ENCODE measurements around the gene C9orf50. TPM values are rescaled to one million over a fixed set of nuclear protein-coding genes. Genes with fewer than 3 reads are reported as not detected.

The C9orf50 gene
- total RNA-seq, 1 experiment from 2014 or later = 0.20 TPM

DNA sequence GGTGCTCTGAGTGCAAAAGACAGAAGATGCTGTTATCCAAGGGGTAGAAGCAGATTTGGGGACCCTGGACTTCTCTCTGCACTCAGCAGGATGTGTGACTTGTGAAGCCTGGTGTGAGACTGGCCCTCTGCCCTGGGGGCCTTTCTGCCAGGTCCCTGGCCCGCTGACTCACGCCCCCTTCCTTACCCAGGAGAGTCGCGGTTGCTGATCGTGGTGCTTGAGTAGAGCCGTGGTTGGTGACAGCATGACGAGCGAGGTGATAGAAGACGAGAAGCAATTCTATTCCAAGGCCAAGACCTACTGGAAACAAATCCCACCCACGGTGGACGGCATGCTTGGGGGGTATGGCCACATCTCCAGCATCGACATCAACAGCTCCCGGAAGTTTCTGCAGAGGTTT is 11.6 kb upstream of the C9orf50 start:
- no peak for DNase-seq (ENCODE audit: extremely low read depth, low read depth)

DNA sequence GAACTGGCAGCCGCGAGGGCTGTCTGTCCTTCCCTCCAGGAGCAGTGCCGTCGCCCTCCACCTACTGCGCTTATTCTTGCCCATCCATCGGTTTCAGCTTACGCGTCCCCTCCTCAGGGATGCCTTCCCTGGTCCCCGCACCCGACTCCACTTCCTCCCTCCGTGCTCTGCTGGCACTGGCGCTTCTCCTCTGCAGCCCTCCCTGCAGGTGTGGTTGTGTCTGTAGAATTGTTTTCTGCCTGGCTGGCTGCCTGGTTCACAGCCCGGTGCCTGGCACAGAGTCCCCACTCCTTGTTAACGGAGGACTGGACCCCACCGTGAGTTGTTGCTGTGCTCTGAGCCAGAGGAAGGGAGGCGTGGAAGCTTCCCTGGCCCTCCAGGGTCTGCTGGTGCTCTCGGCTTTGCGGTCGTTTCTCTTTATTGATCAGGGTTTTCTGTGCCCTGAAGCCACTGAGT is 10.8 kb upstream of the C9orf50 start:
- DNase-seq (ENCODE audit: extremely low read depth, low read depth) = no peak

- DNase-seq (ENCODE audit: extremely low read depth, low read depth) = no peak
Observed at GRCh38 chr9:129630967-129631673, 10.2 kb upstream of the C9orf50 start.

DNA sequence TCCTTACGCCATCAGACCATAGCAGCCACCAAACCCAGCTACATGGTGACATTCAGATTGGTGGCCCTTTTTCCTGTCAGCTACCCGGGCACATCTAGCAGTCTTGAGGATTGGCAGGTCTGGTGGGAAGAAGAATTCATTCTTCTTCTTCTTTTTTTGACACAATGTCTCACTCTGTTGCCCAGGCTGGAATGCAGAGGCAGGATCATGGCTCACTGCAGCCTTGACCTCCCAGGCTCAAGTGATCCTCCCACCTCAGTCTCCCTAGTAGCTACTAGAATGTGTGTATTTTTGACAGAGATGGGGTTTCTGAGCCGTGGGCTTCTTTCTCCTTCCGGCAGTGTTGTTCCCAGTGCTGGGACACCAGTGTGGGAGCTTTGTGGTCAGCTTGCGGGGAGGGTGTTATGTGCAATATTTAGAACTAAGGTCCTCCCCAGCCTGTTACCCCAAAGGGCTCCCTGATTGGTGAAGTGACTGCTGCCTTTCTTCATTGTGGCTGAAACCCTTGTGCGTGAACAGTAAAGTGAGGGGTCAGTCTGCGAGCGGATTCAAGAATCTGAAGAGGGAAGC is 8.4 kb upstream of the C9orf50 start:
- DNase-seq (ENCODE audit: extremely low read depth, low read depth) = no peak

GRCh38 chr9:129628709-129629108 is 7.8 kb upstream of the C9orf50 start:
- DNase-seq (ENCODE audit: extremely low read depth, low read depth) = no peak

- DNase-seq (ENCODE audit: extremely low read depth, low read depth) = no peak
Observed at GRCh38 chr9:129627556-129628440, 6.9 kb upstream of the C9orf50 start.

DNA sequence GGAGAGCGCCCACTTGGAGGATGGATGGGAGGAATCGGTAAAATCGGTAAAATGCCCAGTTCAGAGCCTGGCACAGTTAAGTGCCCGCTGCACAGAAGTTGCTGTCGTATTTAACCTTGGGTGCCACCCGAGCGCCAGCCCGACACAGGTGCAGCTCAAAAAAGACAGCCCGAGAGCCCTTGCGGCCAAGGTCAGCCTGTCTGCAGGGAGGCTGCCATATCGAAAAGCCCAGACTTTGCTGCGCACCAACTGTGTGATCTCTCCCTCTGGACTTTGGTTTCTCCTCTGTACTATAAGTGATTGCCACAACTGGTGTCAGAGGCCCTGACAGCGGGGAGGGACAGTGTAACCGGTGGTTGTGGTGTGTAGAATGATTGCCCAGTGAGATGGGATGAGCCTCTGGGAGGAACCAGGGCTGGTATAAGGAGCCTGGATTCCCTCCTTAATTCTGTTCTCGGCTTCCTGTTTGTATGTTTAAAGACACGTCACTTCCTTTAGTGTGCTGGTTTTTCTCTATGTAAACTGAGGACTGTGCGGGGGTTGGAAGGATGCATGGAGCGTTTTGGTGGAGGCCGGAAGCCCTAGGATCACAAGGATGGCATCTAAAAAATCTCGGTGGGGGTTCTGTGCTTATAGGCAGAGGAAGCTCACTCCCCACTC is 5.9 kb upstream of the C9orf50 start:
- DNase-seq (ENCODE audit: extremely low read depth, low read depth) = no peak

- DNase-seq (ENCODE audit: extremely low read depth, low read depth) = peak; percentile 80
Observed at GRCh38 chr9:129626079-129626624, 5.3 kb upstream of the C9orf50 start, which contains the start of gene NTMT1. TSS of gene NTMT1 (plus strand) at chr9:129626163. CDS start at chr9:129632704, 6,541 bp downstream.

DNA sequence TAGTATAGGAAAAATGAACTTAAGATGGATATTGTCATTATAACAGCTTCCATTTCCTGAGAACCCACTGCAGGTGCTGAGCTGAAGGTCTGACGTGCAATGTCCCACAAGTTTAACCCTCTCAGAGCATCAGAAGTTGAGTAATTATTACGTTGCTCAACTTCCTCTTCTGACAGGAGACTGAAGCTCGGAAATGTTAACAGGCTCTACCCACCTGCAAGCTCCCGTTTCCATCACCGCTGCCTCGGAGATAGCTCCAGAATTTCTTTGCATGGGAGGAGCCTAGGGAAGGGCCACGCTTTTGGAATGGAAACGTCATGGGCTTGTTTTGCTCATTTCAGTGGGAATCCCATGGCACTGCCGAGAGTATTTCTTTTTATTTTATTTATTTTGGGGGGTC is 4.0 kb upstream of the C9orf50 start:
- no peak for DNase-seq (ENCODE audit: extremely low read depth, low read depth)

- peak; percentile 56 for DNase-seq (ENCODE audit: extremely low read depth, low read depth)
Observed at GRCh38 chr9:129624168-129624759, 3.4 kb upstream of the C9orf50 start.

- DNase-seq (ENCODE audit: extremely low read depth, low read depth) = no peak
Observed at GRCh38 chr9:129623331-129623730, 2.4 kb upstream of the C9orf50 start.

GRCh38 chr9:129619787-129620668 is 873 bp downstream of the C9orf50 start:
- DNase-seq (ENCODE audit: extremely low read depth, low read depth) = no peak

DNA sequence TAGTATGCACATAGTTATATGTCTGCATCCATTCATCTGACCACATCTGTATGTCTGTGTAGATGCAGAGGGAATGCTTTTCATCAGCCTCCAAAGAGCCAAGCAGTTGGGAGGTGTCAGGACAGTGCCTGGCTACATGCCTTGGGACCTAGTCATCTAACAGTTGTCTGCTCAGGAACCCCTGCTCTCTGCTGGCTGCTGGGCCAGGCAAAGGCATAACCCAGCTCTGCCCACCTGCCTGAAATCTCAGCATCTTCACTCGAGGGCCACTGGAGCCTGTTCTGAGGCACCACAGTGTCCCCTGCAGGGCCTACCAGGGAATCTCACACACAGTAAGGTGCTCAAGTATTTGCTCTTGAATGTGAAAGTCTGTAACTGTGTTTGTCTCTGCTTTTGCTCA is 3.7 kb downstream of the C9orf50 start:
- DNase-seq (ENCODE audit: extremely low read depth, low read depth) = no peak

DNA sequence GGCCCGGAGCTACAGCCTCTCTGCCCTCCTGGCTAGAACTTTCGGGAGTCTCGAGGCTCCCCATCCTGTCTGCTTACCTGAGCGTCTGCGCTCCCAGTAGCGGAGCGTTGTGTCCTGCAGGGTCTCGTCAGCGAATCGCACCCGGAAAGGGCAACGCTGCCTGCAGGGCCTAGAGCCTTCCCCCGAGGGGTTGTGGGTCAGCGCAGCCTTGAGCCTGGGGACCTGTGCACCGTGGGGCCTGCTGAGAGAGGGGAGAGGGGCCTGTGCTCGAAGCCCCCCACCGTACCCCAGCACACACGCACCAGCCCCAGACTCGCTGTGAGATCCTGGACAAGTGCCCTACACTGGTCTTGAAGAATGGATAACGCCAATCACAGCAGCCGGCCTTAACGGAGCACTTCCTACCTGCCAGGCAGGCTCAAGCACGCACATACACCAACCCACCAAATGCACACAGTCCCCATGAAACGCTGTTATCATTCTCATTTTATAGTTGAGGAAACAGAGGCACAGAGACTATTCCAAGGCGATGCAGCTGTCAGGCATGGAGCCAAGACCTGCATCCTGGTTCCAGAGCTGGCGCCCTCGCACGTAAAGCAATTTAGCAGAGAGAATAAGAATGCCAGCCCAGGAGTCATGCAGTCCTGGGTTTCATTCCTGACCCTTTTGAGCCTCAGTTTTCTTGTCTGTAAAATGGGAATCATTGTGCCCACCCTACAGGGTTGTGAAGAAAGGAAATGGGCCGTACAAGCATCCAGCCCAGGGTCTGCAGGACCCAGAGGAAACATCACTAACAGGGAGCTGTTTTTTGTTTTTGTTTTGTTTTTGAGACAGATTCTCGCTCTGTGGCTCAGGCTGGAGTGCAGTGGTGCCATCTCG is 5.3 kb downstream of the C9orf50 start:
- DNase-seq (ENCODE audit: extremely low read depth, low read depth) = no peak

GRCh38 chr9:129614932-129615331 is 6.0 kb downstream of the C9orf50 start:
- no peak for DNase-seq (ENCODE audit: extremely low read depth, low read depth)

DNA sequence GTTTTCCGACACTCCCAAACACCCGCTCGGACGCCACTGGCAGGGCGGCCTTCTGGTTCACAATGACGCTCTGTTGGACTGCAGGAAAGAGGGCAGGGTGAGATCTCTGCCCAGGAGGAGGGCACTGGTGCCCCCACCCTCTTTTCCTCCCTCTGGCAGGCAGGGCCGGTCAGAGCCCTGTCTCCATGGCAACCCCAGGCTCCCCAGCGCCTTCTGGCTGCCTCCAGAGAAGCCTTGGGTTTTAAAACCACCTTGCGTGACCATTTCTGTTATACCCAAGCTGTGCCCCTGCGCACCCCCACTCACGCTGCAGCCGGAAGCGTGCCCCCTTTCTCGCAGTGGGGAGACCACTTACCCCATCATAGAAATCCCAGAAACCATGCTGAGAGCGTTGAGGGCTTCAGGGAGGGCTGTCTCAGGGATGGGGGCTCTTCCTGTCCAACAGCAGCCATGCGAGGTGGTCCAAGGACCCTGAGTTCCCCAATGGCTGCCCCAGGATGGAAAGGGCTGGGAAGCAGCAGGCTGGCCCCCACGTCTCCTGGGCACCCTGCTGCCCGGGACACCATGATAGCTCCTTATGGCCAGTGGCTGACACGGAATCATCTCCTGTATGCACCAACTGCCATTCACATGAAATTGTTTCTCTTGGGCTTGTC is 7.3 kb downstream of the C9orf50 start:
- no peak for DNase-seq (ENCODE audit: extremely low read depth, low read depth)

- DNase-seq (ENCODE audit: extremely low read depth, low read depth) = no peak
Observed at GRCh38 chr9:129612815-129613519, 7.9 kb downstream of the C9orf50 start.

All from NCI-H460 (cell line).